PC-9 (cell line): ENCODE results near the gene CBR4. TPM values are rescaled to one million over a fixed set of nuclear protein-coding genes. Genes with fewer than 3 reads are reported as not detected.

Experiments
- BruUV-seq: library from RNA; stranded (reverse); fragments of 400-500 nt; replicated peaks from 2 replicates; lab custom pipeline; 2021; lab: Mats Ljungman, UMichigan
- CTCF ChIA-PET: fragments of 300-600 bp; sonication (Branson Sonifier 250); formaldehyde crosslinking; loops from one replicate; lab custom pipeline; 2022; ENCODE audit warnings: antibody characterized with exemption; lab: Charles Lee
- POLR2A ChIA-PET: fragments of 300-600 bp; sonication (Branson Sonifier 250); formaldehyde crosslinking; loops from one replicate; lab custom pipeline; 2022; ENCODE audit warnings: antibody characterized with exemption; ENCODE audit not compliant: unreplicated experiment; lab: Charles Lee
- DNase-seq, 2 experiments: peaks; one replicate each; pipeline versions ENCODE4 v3.0.0 to v3.0.0-alpha.2; 2015 to 2022; ENCODE audit warnings: mixed read lengths in 1 of 2
- H2AFZ ChIP-seq: fragments of 200-600 bp; sonication (generic); 2 replicates; pipeline ENCODE4 v1.8.1; 2017; ENCODE audit warnings: antibody characterized with exemption
- H3F3A ChIP-seq: fragments of 200-600 bp; sonication (generic); 2 replicates; pipeline ENCODE4 v1.8.1; 2017; ENCODE audit warnings: antibody characterized with exemption, mild to moderate bottlenecking, low read depth; ENCODE audit not compliant: insufficient read depth
- H3K27ac ChIP-seq: fragments of 200-600 bp; sonication (generic); 2 replicates; pipeline ENCODE4 v1.6.1; 2016; ENCODE audit warnings: mixed run types
- H3K27me3 ChIP-seq: fragments of 200-600 bp; sonication (generic); 2 replicates; pipeline ENCODE4 v1.6.1; 2016; ENCODE audit warnings: low read depth, mixed run types; ENCODE audit not compliant: insufficient read depth
- H3K36me3 ChIP-seq: fragments of 200-600 bp; sonication (generic); 2 replicates; pipeline ENCODE4 v1.6.1; 2016; ENCODE audit warnings: low read depth, mixed run types
- H3K4me1 ChIP-seq: fragments of 200-600 bp; sonication (generic); replicated peaks from 2 replicates; pipeline ENCODE4 v1.6.1; 2016; ENCODE audit warnings: mixed run types; ENCODE audit not compliant: insufficient read depth
- H3K4me2 ChIP-seq: fragments of 200-600 bp; sonication (generic); 2 replicates; pipeline ENCODE4 v1.6.1; 2017; ENCODE audit warnings: mixed run types
- H3K4me3 ChIP-seq: fragments of 200-600 bp; sonication (generic); 2 replicates; pipeline ENCODE4 v1.6.1; 2016; ENCODE audit warnings: mixed run types
- H3K79me2 ChIP-seq: fragments of 200-600 bp; sonication (generic); 2 replicates; pipeline ENCODE4 v1.6.1; 2017; ENCODE audit warnings: low read depth, mixed run types
- H3K9me2 ChIP-seq: fragments of 200-600 bp; sonication (generic); 2 replicates; pipeline ENCODE4 v1.8.1; 2017; ENCODE audit warnings: mild to moderate bottlenecking; ENCODE audit not compliant: insufficient read depth
- H3K9me3 ChIP-seq: fragments of 200-600 bp; sonication (generic); 2 replicates; pipeline ENCODE4 v1.8.1; 2016; ENCODE audit warnings: low read depth; ENCODE audit not compliant: insufficient read depth
- H4K20me1 ChIP-seq: fragments of 200-600 bp; sonication (generic); 2 replicates; pipeline ENCODE4 v1.8.1; 2017; ENCODE audit not compliant: insufficient read depth
- EZH2 ChIP-seq: fragments of 200-600 bp; sonication (generic); IDR thresholded peaks from 2 replicates; pipeline ENCODE4 v1.8.0; 2017; ENCODE audit warnings: antibody characterized with exemption, low read depth
- intact Hi-C: fragments of 100-400 bp; cut with micrococcal nuclease; formaldehyde crosslinking; loops from one replicate; pipeline ENCODE4 v1.10.0; 2022; ENCODE audit not compliant: unreplicated experiment
- total RNA-seq: library from RNA; stranded (reverse); gene quantifications from 2 replicates; pipeline ENCODE4 v1.2.3, GENCODE V29; 2021
- TF ChIP-seq, protein P1 (sequence below): fragments of 200-600 bp; sonication (generic); conservative IDR thresholded peaks from 2 replicates; pipeline ENCODE4 v1.6.1; 2017; ENCODE audit warnings: mixed run types, antibody characterized with exemption, mild to moderate bottlenecking, moderate library complexity

Gene CBR4
- total RNA-seq, 1 experiment from 2014 or later, result 28.9 TPM

DNA sequence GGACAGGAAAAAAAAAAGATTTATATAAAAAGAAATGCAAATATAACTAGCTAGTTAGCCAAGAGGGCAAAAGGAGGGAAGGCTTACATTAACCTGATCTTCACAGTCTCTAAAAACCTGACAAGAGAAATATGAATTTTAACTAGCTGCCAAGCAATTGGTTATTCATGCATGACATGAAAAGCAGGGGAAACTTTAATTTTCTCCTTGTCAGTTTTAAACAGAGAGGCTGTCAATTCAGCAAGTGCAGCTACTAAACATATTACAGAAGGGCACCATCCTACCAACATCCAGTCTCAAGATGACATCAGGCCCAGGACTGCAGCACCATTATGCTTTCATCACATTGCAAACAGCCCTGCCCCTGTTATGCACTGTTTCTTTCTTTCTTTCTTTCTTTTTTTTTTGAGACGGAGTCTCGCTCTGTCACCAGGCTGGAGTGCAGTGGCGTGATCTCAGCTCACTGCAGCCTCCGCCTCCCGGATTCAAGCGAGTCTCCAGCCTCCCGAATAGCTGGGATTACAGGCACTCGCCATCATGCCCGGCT, 38.9 kb upstream of the CBR4 start:
- DNase-seq, result no peak
- H3K79me2 ChIP-seq, result no peaks in the 10 kb centered on the region
- POLR2A ChIA-PET, result no interaction called here
- intact Hi-C loops, result no loop called here
- H3K4me2 ChIP-seq, result no peak overlapping the region
- no peaks in the 10 kb centered on the region for H4K20me1 ChIP-seq
- H3K4me3 ChIP-seq, result no peak overlapping the region
- BruUV-seq, result no TSS peak
- H3F3A ChIP-seq, result no peaks in the 10 kb centered on the region
- H3K9me3 ChIP-seq, result no peaks in the 10 kb centered on the region
- no peaks in the 10 kb centered on the region for H3K36me3 ChIP-seq
- H3K27ac ChIP-seq, result no peak overlapping the region
- H3K27me3 ChIP-seq, result no peaks in the 10 kb centered on the region
- no peaks in the 10 kb centered on the region for H3K4me1 ChIP-seq
- no peak for TF ChIP-seq EZH2
- TF ChIP-seq, protein P1, sequence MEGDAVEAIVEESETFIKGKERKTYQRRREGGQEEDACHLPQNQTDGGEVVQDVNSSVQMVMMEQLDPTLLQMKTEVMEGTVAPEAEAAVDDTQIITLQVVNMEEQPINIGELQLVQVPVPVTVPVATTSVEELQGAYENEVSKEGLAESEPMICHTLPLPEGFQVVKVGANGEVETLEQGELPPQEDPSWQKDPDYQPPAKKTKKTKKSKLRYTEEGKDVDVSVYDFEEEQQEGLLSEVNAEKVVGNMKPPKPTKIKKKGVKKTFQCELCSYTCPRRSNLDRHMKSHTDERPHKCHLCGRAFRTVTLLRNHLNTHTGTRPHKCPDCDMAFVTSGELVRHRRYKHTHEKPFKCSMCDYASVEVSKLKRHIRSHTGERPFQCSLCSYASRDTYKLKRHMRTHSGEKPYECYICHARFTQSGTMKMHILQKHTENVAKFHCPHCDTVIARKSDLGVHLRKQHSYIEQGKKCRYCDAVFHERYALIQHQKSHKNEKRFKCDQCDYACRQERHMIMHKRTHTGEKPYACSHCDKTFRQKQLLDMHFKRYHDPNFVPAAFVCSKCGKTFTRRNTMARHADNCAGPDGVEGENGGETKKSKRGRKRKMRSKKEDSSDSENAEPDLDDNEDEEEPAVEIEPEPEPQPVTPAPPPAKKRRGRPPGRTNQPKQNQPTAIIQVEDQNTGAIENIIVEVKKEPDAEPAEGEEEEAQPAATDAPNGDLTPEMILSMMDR, result no peak
- H2AFZ ChIP-seq, result no peak overlapping the region
- no peaks in the 10 kb centered on the region for H3K9me2 ChIP-seq
- CTCF ChIA-PET, result no interaction called here

DNA sequence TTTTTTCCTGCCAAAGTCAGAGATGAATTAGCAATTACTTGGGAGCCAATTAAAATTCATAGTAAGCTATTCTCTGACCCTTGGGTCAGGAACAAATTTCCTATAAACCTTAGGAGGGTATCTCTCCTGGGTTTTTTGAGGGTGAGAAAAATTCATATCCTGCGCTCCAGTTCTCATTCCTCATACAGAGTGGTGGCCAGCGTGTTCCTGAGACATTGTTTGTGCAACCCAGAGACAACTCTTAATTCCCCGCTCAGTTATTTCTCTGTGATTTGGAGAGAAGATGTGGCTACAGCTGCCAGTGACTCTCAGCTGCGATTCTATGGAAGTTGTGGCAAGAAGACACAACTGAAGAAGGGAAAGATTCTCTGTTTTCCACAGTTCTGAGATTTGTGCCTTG, 37.9 kb upstream of the CBR4 start:
- Histone ChIP-seq H3K4me1 (no peaks in the 10 kb centered on the region), H3K36me3 (no peaks in the 10 kb centered on the region), H3K27ac (no peak overlapping the region), H3K79me2 (no peaks in the 10 kb centered on the region), H4K20me1 (no peaks in the 10 kb centered on the region), H3K9me3 (no peaks in the 10 kb centered on the region), H3K4me2 (no peak overlapping the region), H2AFZ (no peak overlapping the region), H3K27me3 (no peaks in the 10 kb centered on the region), H3K9me2 (no peaks in the 10 kb centered on the region), H3K4me3 (no peak overlapping the region), H3F3A (no peaks in the 10 kb centered on the region)
- CTCF ChIA-PET, result no interaction called here
- no peak for DNase-seq
- POLR2A ChIA-PET, result no interaction called here
- TF ChIP-seq EZH2, result no peak
- TF ChIP-seq, protein P1, result no peak
- intact Hi-C loops, result no loop called here
- BruUV-seq, result no TSS peak

DNA sequence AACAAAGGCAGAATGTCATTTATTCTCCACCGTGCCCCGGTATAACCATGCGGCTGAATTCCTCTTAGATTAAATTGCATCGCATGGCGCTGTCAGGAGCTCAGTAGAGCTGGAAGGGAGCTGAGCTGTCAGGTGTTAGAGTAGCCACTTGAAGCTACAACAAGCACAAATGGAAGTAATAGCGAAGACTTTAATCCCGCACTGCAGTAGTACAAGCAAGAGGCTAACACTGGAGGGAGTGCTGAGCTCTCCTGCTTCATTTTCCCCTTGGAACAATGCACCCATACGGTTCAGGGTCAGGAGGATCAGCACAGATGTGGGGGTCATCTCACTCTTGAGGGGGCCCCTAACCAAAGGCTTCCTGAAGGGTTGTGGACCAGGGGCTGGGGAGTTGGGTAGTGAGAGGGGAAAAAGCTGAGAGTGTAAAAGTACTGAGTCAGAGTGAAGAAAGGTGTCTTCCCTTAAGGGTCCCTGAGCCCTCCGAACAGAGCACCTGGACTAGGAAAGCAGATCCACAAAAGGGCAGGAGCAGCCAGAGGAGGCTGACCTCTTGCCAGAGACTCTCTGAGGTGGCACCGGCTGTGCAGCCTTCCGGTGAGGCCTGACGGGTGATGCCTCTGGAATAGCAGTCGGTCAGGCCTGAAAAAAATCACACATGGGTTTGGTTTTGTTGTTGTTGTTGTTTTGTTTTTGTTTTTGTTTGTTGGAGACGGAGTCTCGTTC, 36.0 kb upstream of the CBR4 start:
- no peaks in the 10 kb centered on the region for H3K27me3 ChIP-seq
- no TSS peak for BruUV-seq
- no peaks in the 10 kb centered on the region for H3K36me3 ChIP-seq
- no peak for DNase-seq
- TF ChIP-seq, protein P1, result no peak
- no peak for TF ChIP-seq EZH2
- no peak overlapping the region for H3K4me2 ChIP-seq
- H3K4me1 ChIP-seq, result no peaks in the 10 kb centered on the region
- H2AFZ ChIP-seq, result no peak overlapping the region
- no peaks in the 10 kb centered on the region for H3F3A ChIP-seq
- CTCF ChIA-PET, result no interaction called here
- no peaks in the 10 kb centered on the region for H4K20me1 ChIP-seq
- no peaks in the 10 kb centered on the region for H3K9me2 ChIP-seq
- intact Hi-C loops, result no loop called here
- H3K27ac ChIP-seq, result no peak overlapping the region
- POLR2A ChIA-PET, result no interaction called here
- no peaks in the 10 kb centered on the region for H3K79me2 ChIP-seq
- no peaks in the 10 kb centered on the region for H3K9me3 ChIP-seq
- no peak overlapping the region for H3K4me3 ChIP-seq
